Putamen (tissue), 1 donor: ENCODE measurements around the gene CNTN5.
A peak's percentile ranks its signal among the peaks of the same experiment; 100 is the strongest.

ENCODE experiments used
- DNase-seq: peaks from one replicate; pipeline ENCODE4 v3.0.0-alpha.2; 2016; ENCODE audit warnings: low spot score

Gene CNTN5

DNA sequence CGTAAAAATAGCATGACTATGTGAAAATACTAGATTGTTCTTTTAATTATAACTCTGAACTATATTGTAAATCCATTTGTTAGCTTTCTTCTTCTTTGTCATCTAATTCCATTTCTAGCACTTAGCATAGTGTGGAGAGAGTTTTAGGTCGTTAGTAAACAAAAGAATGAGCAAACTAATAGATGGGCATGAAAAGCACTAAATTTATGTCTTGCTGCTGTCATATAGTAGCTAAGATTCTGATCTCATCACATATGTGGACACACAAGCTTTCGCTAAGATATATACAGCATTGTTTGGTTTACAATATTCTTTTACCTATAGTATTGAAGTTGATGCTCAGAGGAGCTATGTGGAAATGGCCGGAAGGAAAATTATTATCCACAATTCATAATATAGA, 370.5 kb downstream of the CNTN5 start:
- DNase-seq: no peak

GRCh38 chr11:99406345-99406744, 385.6 kb downstream of the CNTN5 start:
- no peak for DNase-seq

GRCh38 chr11:99410636-99411035, 389.9 kb downstream of the CNTN5 start:
- DNase-seq: no peak

DNA sequence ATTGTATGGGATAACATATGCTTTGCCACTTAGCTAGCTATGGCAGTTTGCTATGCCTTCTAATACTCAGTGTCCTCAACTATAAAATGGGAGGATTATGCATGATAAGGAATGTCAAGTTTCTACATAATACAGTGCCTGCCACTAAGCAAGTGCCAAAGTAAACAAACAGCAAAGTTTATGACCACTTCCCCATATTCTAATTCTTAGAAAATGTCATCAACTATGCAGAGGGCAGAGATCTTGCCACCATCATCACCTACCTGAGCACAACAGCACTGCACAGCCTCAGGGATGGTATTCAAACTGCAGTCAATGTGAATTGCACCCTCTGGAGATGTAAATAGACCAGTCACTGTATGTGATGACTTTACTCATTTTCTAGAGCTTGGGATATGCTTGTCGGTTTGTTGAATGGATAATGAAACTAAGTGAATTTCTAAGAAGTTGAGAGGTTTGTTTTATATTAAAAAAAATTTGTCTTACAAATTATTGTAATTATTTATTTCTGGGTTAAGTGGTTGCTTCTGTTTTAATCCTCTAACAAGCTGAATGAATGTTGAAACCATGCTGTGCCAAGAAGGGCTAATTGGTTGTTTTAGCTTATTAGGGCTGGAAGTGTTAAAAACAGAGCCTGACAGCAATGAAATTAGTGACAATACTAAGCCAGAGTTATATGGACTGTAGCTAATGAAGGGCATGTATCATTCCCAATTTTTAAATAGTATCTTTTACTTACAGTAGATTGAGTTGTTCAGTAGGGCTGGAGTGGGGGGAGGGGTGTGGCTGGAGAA, 398.4 kb downstream of the CNTN5 start:
- no peak for DNase-seq

GRCh38 chr11:99419991-99420390, 399.2 kb downstream of the CNTN5 start:
- DNase-seq: no peak

DNA sequence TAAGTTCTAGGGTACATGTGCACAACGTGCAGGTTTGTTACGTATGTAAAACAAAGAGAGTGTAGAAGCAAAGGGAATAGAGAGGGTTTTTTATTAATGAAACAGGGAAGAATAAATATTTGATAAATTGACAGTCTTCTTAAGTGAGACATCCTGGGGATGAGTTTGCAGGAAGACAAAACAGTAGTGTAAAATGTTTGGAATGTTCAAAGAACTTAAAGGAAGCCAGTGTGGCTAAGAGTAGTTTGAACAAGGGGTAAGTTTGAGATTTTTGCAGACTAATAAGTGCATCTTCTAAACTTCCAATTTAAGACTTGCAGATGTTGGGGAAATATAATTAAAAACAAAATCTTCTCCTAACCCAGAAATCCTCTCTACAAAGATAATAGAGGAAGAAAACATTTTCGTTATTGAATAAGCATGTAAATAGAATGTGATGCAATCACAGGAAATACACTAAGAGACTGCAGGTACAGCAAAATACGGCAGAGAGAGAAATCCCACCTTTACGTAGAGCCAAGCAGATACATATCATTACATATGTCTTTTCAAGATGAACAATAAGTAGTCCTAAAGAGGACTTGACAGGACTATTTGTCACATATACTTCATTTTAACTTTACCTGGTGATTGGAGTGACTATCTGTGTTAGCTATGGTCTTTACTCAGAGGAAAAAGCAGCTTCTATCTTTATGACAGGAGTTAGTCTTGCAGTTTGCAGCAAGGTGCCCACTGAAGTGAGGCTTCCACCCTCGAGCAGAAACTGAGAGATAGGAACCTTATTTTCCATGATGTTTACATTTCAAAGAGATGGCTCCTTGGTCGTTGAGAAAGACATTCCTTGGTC, 402.1 kb downstream of the CNTN5 start:
- DNase-seq: no peak

GRCh38 chr11:99423428-99423983, 402.8 kb downstream of the CNTN5 start:
- DNase-seq: no peak

DNA sequence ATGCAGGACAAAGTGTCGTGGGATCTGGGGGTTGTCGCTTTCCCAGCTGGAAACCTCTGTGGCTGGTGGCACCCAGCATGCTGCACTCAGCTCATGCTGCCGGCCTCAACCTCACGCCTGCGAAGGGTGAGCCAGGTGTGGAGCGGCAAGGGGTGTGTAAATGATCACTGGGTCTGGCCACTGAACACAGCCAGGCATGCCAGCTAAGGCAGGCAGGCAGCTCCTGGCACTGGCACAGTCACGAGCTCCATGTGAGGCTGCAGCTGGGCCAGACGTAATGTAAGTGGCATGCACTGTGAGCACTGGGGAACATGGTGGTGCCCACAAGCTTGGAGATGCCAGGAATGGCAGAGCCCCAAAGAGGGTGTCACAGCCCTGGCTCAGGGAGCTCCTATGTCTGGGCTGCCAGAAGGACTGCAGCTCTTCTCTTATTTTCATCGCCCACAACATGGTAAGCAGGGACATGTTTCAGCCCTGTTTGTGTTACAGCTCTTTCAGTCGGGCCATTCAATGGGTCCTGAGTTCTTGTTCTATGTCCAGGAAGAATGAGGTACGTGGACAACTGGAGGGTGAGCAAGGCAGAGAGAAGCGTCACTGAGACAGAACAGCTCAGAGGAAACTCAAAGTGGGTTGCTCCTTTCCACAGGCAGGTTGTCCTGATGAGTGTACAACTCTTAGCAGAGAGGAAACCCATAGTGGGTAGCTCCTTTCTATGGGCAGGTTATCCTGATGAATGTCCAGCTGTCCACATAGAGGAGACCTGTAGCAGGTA, 403.8 kb downstream of the CNTN5 start:
- DNase-seq: no peak

DNA sequence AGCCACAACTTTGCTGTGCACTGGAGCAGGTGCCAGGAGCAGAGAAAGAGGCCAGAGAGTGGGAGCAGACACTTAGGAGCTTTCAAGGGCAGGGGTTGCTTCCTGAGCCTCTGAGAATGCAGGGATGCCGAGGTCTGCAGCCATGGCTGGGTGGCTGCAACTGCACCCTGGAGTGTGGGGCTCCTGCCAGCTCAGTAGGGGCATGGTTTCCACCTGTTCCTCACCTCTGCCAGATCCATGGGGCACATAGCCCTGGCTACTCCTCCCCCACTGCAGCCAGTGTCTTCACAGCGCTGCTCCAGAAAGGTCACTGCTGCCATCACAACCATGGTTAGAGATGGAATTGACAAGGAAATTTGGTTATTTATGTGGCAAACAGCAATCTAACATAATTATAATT, 404.8 kb downstream of the CNTN5 start:
- no peak for DNase-seq

DNA sequence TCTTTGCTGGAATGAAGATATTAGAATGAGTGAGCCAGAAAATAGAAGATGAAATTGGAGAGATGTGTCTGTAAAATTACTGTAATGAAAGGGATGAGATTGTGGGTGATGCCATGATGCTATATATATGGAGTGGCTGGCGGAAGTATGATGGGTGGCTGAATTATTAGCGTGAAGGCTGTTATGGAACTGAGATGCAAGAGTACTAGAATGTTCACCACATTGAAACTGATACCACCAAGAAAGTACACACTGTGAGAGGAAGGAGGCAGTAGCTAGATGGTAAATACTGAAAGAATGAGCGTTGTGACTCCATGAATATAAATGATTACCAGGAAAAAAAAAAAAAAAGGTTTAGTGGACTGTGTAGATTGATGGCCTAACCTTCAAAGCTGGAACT, 411.9 kb downstream of the CNTN5 start:
- no peak for DNase-seq

GRCh38 chr11:99443276-99443675, 422.5 kb downstream of the CNTN5 start:
- DNase-seq: no peak

- DNase-seq: no peak
Measured at GRCh38 chr11:99446400-99446799, 425.7 kb downstream of the CNTN5 start.

GRCh38 chr11:99449345-99449744, 428.6 kb downstream of the CNTN5 start:
- no peak for DNase-seq

- no peak for DNase-seq
Measured at GRCh38 chr11:99452075-99452474, 431.3 kb downstream of the CNTN5 start.

- no peak for DNase-seq
Measured at GRCh38 chr11:99461913-99462312, 441.2 kb downstream of the CNTN5 start.

GRCh38 chr11:99464985-99465384, 444.2 kb downstream of the CNTN5 start:
- DNase-seq: no peak

DNA sequence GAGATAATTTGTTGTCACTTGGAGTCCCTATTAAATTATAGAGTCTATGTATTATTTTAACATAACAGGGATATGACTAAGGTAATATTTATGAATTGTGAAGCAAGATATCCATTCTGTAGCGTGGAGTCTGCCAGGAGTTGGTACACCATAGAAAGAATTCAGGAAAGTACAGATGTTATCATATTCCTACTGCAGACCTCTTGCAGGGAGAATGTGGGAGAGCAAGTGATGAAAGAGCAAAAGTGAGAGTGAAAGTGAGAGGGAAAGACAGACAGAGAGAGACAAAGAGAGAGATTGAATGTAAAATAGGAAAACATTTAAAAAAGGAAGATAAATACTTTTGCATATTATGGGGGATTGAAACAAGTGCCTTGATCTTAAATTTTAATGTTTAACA, 468.8 kb downstream of the CNTN5 start:
- no peak for DNase-seq

- no peak for DNase-seq
Measured at GRCh38 chr11:99494065-99494464, 473.3 kb downstream of the CNTN5 start.

- DNase-seq: peak; percentile 1
Measured at GRCh38 chr11:99501655-99502054, 480.9 kb downstream of the CNTN5 start.

DNA sequence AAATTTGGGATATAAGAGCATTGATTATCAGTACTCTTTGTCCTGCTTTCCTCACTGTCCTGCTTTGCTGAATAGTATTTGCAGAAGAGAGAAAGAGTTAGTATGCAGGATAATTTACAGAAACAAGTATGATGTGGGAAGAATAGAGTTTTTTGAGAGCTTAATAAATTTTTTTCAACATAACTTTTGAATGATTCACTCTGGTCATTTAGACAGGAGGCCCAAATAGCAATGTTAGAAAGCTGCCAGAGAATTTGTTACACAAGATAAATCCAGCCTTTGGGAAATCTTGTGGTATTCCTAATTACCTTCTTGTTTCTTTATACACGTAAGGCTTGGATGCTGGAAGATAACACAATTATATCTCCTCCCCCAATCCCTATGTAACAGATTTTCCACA, 484.6 kb downstream of the CNTN5 start:
- no peak for DNase-seq

DNA sequence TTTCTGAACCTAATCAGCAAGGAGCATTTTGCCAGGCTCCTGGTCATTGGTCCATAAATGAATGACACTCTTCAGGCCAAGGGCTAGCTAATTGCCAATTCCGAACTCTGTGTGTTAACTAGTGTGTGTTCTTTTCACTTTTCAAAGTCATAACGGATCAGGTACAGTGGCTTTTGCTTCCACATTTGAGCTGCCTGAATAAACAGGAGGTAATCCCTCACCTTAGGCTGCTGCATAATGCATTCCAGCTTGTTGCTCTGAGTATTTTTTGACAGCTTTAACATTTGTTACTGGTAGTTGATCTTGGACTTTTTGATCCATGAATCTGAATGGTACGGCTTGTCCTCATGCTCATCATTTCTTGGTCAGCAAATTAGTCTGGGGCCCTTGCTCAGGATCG, 485.1 kb downstream of the CNTN5 start:
- DNase-seq: no peak

- no peak for DNase-seq
Measured at GRCh38 chr11:99509863-99510262, 489.1 kb downstream of the CNTN5 start.
